ENCODE measurements around the gene RAPH1.
"Not testable (repeated sequence)": the region's sequence is repeated elsewhere in the genome, so short reads cannot be mapped to it uniquely, and the experiment has no call there.

RAPH1 gene

DNA sequence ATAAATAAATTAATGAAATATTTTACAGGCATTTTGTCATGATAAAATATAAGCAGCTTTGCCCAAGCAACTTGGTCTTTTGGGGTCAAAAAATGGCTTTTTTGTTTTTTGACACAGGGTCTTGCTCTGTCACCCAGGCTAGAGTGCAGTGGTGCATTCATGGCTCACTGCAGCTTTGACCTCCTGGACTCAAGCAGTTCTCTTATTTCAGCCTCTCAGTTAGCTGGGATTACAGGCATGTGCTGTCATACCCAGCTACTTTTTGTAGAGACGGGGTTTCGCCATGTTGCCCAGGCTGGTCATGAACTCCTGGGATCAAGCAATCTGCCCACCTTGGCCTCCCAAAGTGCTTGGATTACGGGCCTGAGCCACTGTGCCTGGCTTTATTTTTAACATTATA, 155.9 kb downstream of the RAPH1 start:
- Histone ChIP-seq H3K79me1 (replicated peaks; ENCODE audit: low read length, poor library complexity, severe bottlenecking) (peaks cover 12% of the 10 kb centered on the region), H3K4me1 (ENCODE audit: control insufficient read depth, insufficient read depth, low read depth, low read length) (peaks cover 6% of the 10 kb centered on the region), H3K14ac (ENCODE audit: low read length in 2 of 2) (no peak overlapping the region), H3K27me3 (ENCODE audit: control insufficient read depth in 1 of 2, insufficient read depth in 1 of 2, low read length in 2 of 2) (no peaks in the 10 kb centered on the region), H3K4ac (ENCODE audit: low read depth in 1 of 2, low read length in 2 of 2) (no peak overlapping the region), H3K4me3 (ENCODE audit: insufficient read depth in 1 of 2, low read depth in 1 of 2, low read length in 2 of 2) (no peak overlapping the region), H3K4me2 (ENCODE audit: low read length, poor library complexity, severe bottlenecking) (no peak overlapping the region), H2BK5ac (ENCODE audit: low read depth, low read length, poor library complexity, severe bottlenecking) (no peak overlapping the region), H2BK120ac (ENCODE audit: low read depth, low read length) (no peak overlapping the region), H4K91ac (ENCODE audit: low read length) (no peak overlapping the region), H3K9me3 (ENCODE audit: control insufficient read depth, low read length) (no peaks in the 10 kb centered on the region), H3K9ac (ENCODE audit: low read length) (no peak overlapping the region), H3K23ac (ENCODE audit: low read length in 2 of 2) (no peak overlapping the region), H4K8ac (ENCODE audit: low read length) (no peak overlapping the region), H3K27ac (ENCODE audit: low read length, poor library complexity, severe bottlenecking) (no peak overlapping the region), H2BK15ac (ENCODE audit: low read depth, poor library complexity, severe bottlenecking) (no peak overlapping the region), H3K36me3 (ENCODE audit: control insufficient read depth in 1 of 2, insufficient read depth in 2 of 2, low read depth in 1 of 2, low read length in 2 of 2) (peaks cover 0 to 7% of the 10 kb centered on the region in 2 experiments), H3K18ac (ENCODE audit: low read depth in 1 of 2, low read length in 2 of 2) (no peak overlapping the region), H2AFZ (ENCODE audit: low read depth, low read length) (no peak overlapping the region), H2BK12ac (ENCODE audit: low read length in 2 of 2) (no peak overlapping the region), H2AK5ac (ENCODE audit: low read length, severe bottlenecking) (no peak overlapping the region)
- no peak for DNase-seq
- WGBS = 95% methylated on average over 2 of the region's 3 CpGs

DNA sequence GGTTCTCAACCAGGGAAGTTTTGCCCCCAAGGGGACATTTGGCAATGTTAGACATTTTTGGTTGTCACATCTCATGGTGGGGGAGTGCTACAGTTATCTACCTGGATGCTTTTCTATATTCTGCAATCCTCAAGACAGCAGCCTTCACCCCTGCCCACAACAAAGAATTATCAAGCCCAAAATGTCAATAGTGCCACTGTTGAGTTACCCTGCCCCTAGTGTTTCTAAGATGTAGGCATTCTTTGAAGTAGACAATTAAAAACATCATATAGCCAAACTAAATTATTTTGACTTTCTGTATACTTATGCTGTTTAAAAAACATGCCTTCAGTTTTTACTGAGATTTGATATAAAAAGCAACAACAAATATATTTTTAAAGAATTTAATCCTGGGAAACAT, 158.9 kb downstream of the RAPH1 start:
- no peak overlapping the region for H3K18ac ChIP-seq (ENCODE audit: low read depth in 1 of 2, low read length in 2 of 2)
- no peak overlapping the region for H3K27ac ChIP-seq (ENCODE audit: low read length, poor library complexity, severe bottlenecking)
- H3K23ac ChIP-seq (ENCODE audit: low read length in 2 of 2) = no peak overlapping the region
- no peak overlapping the region for H3K14ac ChIP-seq (ENCODE audit: low read length in 2 of 2)
- no peak overlapping the region for H2BK120ac ChIP-seq (ENCODE audit: low read depth, low read length)
- no peak overlapping the region for H2BK5ac ChIP-seq (ENCODE audit: low read depth, low read length, poor library complexity, severe bottlenecking)
- no peak overlapping the region for H2BK12ac ChIP-seq (ENCODE audit: low read length in 2 of 2)
- peaks cover 3% of the 10 kb centered on the region in 2 experiments for H3K36me3 ChIP-seq (ENCODE audit: control insufficient read depth in 1 of 2, insufficient read depth in 2 of 2, low read depth in 1 of 2, low read length in 2 of 2)
- no peaks in the 10 kb centered on the region for H3K9me3 ChIP-seq (ENCODE audit: control insufficient read depth, low read length)
- H2BK15ac ChIP-seq (ENCODE audit: low read depth, poor library complexity, severe bottlenecking) = no peak overlapping the region
- no peak overlapping the region for H3K4me3 ChIP-seq (ENCODE audit: insufficient read depth in 1 of 2, low read depth in 1 of 2, low read length in 2 of 2)
- peaks cover 5% of the 10 kb centered on the region for H3K4me1 ChIP-seq (ENCODE audit: control insufficient read depth, insufficient read depth, low read depth, low read length)
- no peak for DNase-seq
- no peak overlapping the region for H2AK5ac ChIP-seq (ENCODE audit: low read length, severe bottlenecking)
- H2AFZ ChIP-seq (ENCODE audit: low read depth, low read length) = no peak overlapping the region
- no peak overlapping the region for H3K4ac ChIP-seq (ENCODE audit: low read depth in 1 of 2, low read length in 2 of 2)
- H4K91ac ChIP-seq (ENCODE audit: low read length) = no peak overlapping the region
- no peak overlapping the region for H3K9ac ChIP-seq (ENCODE audit: low read length)
- H4K8ac ChIP-seq (ENCODE audit: low read length) = no peak overlapping the region
- H3K4me2 ChIP-seq (ENCODE audit: low read length, poor library complexity, severe bottlenecking) = no peak overlapping the region
- H3K27me3 ChIP-seq (ENCODE audit: control insufficient read depth in 1 of 2, insufficient read depth in 1 of 2, low read length in 2 of 2) = no peaks in the 10 kb centered on the region
- peaks cover 17% of the 10 kb centered on the region for H3K79me1 ChIP-seq (replicated peaks; ENCODE audit: low read length, poor library complexity, severe bottlenecking)

DNA sequence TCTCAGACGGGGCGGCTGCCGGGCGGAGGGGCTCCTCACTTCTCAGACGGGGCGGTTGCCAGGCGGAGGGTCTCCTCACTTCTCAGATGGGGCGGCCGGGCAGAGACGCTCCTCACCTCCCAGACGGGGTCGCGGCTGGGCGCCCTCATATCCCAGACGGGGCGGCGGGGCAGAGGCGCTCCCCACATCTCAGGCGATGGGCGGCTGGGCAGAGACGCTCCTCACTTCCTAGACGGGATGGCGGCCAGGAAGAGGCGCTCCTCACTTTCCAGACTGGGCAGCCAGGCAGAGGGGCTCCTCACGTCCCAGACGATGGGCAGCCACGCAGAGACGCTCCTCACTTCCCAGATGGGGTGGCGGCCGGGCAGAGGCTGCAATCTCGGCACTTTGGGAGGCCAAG, 162.4 kb downstream of the RAPH1 start:
- H3K9me3 ChIP-seq (ENCODE audit: control insufficient read depth, low read length); H3K4me2 ChIP-seq (ENCODE audit: low read length, poor library complexity, severe bottlenecking); H2BK12ac ChIP-seq (ENCODE audit: low read length in 2 of 2); H3K4me3 ChIP-seq (ENCODE audit: insufficient read depth in 1 of 2, low read depth in 1 of 2, low read length in 2 of 2); H3K4ac ChIP-seq (ENCODE audit: low read depth in 1 of 2, low read length in 2 of 2); H4K91ac ChIP-seq (ENCODE audit: low read length); H3K23ac ChIP-seq (ENCODE audit: low read length in 2 of 2); H4K8ac ChIP-seq (ENCODE audit: low read length); H2BK5ac ChIP-seq (ENCODE audit: low read depth, low read length, poor library complexity, severe bottlenecking); H3K9ac ChIP-seq (ENCODE audit: low read length); H3K4me1 ChIP-seq (ENCODE audit: control insufficient read depth, insufficient read depth, low read depth, low read length); H2AFZ ChIP-seq (ENCODE audit: low read depth, low read length); H3K27me3 ChIP-seq (ENCODE audit: control insufficient read depth in 1 of 2, insufficient read depth in 1 of 2, low read length in 2 of 2); DNase-seq; H3K36me3 ChIP-seq (ENCODE audit: control insufficient read depth in 1 of 2, insufficient read depth in 2 of 2, low read depth in 1 of 2, low read length in 2 of 2); H2AK5ac ChIP-seq (ENCODE audit: low read length, severe bottlenecking); H3K18ac ChIP-seq (ENCODE audit: low read depth in 1 of 2, low read length in 2 of 2); H3K14ac ChIP-seq (ENCODE audit: low read length in 2 of 2); H3K27ac ChIP-seq (ENCODE audit: low read length, poor library complexity, severe bottlenecking); H2BK15ac ChIP-seq (ENCODE audit: low read depth, poor library complexity, severe bottlenecking); H2BK120ac ChIP-seq (ENCODE audit: low read depth, low read length): not testable (repeated sequence)
- peaks cover 22% of the 10 kb centered on the region for H3K79me1 ChIP-seq (replicated peaks; ENCODE audit: low read length, poor library complexity, severe bottlenecking)
- 93% methylated on average over 15 of the region's 31 CpGs for WGBS

DNA sequence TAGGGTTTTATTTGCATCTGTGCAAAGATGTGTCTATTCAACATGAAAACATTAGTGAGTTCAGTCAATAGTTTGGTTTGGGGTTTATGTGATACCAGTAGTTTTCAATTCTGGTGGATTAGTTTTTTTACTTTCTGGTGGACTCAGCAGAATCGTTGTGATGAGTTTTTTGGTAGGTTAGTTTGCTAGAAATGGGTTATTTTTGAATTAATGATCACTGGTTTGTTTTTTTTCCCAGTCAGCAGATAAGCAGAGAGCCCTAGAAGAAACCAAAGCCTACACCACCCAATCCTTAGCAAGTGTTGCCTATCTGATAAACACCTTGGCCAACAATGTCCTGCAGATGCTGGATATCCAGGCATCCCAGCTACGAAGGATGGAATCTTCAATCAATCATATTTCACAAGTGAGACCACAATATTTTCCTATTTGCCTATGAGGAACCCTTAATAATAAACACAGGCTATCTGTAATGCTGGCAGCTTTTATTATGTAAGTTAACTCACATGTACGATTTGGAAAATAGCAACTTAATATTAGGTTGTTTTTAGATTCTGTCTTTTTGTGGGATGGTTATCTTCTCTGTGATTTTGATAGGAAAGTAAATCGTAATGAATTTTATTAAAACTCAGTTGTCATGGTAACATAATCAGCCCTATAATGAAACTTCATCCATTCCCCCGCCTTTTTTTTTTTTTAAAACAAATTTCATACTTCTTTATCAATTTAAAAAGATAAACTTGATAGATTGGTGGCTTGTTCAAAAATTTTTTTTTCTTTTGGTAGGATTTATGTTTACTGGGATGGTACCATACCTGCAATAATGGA, 168.2 kb downstream of the RAPH1 start:
- DNase-seq = no peak
- Histone ChIP-seq H4K8ac (ENCODE audit: low read length) (no peak overlapping the region), H3K36me3 (ENCODE audit: control insufficient read depth in 1 of 2, insufficient read depth in 2 of 2, low read depth in 1 of 2, low read length in 2 of 2) (peaks cover 3 to 13% of the 10 kb centered on the region in 2 experiments), H3K18ac (ENCODE audit: low read depth in 1 of 2, low read length in 2 of 2) (no peak overlapping the region), H3K9me3 (ENCODE audit: control insufficient read depth, low read length) (no peaks in the 10 kb centered on the region), H2BK5ac (ENCODE audit: low read depth, low read length, poor library complexity, severe bottlenecking) (no peak overlapping the region), H3K4me2 (ENCODE audit: low read length, poor library complexity, severe bottlenecking) (no peak overlapping the region), H3K27ac (ENCODE audit: low read length, poor library complexity, severe bottlenecking) (no peak overlapping the region), H2BK15ac (ENCODE audit: low read depth, poor library complexity, severe bottlenecking) (no peak overlapping the region), H3K23ac (ENCODE audit: low read length in 2 of 2) (no peak overlapping the region), H3K9ac (ENCODE audit: low read length) (no peak overlapping the region), H3K4me3 (ENCODE audit: insufficient read depth in 1 of 2, low read depth in 1 of 2, low read length in 2 of 2) (no peak overlapping the region), H4K91ac (ENCODE audit: low read length) (no peak overlapping the region), H2AFZ (ENCODE audit: low read depth, low read length) (no peak overlapping the region), H2AK5ac (ENCODE audit: low read length, severe bottlenecking) (no peak overlapping the region), H3K4me1 (ENCODE audit: control insufficient read depth, insufficient read depth, low read depth, low read length) (peaks cover 1% of the 10 kb centered on the region), H2BK12ac (ENCODE audit: low read length in 2 of 2) (no peak overlapping the region), H3K14ac (ENCODE audit: low read length in 2 of 2) (no peak overlapping the region), H2BK120ac (ENCODE audit: low read depth, low read length) (no peak overlapping the region), H3K4ac (ENCODE audit: low read depth in 1 of 2, low read length in 2 of 2) (no peak overlapping the region), H3K27me3 (ENCODE audit: control insufficient read depth in 1 of 2, insufficient read depth in 1 of 2, low read length in 2 of 2) (no peaks in the 10 kb centered on the region), H3K79me1 (replicated peaks; ENCODE audit: low read length, poor library complexity, severe bottlenecking) (peaks cover 17% of the 10 kb centered on the region)
- WGBS = 100% methylated on average over 3 of the region's 5 CpGs
